Inferior parietal cortex (tissue), 1 donor: ENCODE measurements around the gene TLR5.
A peak's percentile ranks its signal among the peaks of the same experiment; 100 is the strongest.

Experiments
- DNase-seq: peaks from one replicate; pipeline ENCODE4 v3.0.0-alpha.2; 2016; ENCODE audit errors: extremely low spot score

TLR5 gene

DNA sequence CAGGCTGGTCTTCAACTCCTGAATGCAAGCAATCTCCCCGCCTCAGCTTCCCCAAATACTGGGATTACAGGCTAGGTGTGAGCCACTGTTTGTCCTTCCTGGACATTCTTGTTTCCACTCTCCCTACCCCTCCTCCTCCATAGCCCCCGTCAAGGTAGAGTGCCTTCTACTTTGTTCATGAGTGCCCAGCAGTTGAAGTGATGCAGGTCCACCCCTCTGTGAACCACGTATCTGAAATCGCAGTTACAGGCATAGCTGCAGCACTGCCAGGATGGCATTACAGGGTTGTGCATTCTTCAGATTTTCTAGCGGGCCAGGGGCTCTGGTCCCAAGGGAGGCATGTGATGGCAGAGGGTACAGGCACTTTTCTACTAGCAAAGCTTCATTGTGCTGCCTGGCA is 7.4 kb upstream of the TLR5 start:
- no peak for DNase-seq

DNA sequence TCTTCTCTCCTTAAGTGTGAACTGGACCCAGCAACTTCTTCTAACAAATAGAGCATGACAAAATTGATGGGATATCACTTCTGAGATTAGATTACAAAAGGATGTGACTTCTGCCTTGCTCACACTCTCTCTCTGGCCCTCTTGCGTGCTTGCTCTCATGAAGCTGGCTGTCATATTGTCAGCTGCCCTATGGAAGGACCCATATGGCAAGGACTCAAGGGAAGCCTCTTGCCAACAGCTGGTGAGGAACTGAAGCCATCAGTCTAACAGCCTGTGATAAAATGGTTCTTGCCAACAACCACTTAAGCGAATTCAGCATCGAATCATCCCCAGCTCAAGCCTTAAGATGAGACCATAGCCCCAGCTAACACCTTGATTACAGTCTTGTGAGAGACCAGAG is 4.8 kb upstream of the TLR5 start:
- no peak for DNase-seq

DNA sequence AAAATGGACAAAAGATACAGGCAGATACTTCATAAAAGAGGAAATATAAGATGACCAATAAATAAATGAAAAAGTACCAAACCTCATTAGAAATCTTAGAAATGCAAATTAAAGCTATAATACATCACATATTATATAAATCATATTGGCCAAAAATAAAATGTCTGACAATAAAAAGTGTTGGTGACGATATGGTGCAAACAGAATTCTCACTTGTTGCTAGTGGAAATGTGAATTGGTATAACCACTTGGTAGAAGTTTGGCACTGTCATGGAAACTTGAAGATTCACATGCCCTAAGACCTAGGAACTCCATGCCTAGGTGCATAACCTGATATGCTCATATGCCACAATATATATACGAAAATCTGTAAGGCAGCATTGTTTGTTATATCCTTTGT is 4.4 kb upstream of the TLR5 start:
- DNase-seq = no peak

DNA sequence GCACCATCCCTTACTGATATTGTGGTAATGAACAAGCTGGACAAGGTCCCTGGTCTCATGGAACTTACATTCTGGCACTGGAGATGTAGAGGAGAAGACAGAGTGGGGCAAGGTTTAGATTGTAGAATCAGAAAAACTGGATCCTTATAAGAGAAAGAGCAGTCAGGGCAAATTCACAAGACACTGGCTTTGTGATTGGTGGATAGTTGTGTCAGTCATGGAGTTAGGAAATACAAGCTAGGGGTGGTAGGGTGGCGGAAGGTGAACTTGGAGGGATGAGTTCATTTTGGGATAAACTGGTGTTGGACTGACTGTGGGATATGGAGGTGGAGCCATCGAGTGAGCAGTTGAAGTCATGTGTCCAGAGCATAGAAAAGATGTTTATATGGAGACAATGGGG is 3.7 kb upstream of the TLR5 start:
- DNase-seq = no peak

DNA sequence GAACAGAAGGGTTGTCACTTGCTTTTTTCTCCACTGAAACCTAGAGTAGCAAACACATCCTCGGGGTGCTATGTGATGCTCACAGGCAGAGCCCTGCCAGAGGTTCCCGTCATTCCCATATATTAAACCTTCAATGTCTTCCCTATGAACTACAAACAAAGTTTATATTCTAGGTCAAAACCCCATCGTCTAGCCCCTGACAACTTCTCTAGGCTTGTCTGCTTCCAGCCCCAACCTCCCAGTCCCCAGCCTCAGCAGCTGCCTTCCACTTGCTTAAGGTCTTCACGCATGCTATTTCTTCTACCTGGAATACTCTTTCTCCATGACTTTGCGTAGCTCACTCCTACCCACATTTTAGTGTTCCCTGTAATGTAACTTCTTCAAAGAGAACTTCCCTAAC is 1.9 kb upstream of the TLR5 start:
- DNase-seq = no peak

DNA sequence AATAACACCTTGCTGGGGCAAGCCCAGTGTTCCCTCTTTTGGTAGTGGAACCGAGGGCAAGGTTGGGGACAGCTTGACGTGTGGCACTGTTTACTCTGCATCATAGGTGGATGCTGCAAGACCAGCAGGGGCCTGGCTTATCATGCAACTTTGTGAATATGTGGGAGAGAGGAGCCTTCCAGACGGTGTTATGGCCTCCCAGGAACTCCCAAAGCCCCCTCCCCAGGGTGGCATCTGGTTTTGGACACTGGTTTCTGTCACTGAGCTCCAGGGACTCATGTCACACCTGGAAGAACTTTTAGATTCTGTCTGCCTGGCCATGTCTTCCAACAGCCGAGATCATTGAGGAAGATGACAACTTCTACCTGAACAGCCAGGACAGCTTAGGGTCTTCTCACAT is 1.4 kb upstream of the TLR5 start:
- no peak for DNase-seq

DNA sequence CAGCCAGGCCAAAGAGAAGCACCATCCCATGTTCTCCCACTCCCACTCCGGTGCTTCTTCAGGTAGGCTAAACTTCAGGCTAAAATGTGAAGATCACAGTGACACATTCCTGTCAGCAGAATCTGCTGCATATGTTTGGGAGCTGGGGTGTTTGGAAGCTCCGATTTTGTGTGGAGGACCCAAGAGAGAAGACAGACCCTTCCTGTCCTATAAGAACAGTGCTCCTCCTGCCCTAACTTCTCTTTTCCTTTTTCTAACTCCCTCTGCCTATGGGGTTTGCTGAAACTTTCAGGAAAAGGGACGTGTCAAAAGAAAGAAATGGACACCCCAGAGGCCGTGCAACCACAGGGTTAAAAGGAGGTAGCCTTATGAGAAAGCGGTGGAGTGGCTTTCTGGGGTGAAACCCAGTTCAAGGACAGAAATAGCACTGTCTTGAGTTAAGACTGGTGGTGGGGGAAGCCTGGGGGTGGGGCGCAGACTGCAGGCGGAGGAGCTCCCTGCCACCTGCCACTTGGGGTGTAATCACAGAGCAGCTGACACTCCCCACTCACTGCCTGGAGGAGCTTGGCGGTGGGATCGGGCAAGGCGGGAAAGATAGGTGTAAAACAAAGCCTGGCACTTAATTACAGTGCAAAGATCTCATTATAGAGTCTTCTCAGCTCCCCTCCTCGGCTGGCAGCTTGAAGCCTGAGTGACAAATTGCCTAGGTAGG is 645 bp upstream of the TLR5 start:
- DNase-seq = no peak

DNA sequence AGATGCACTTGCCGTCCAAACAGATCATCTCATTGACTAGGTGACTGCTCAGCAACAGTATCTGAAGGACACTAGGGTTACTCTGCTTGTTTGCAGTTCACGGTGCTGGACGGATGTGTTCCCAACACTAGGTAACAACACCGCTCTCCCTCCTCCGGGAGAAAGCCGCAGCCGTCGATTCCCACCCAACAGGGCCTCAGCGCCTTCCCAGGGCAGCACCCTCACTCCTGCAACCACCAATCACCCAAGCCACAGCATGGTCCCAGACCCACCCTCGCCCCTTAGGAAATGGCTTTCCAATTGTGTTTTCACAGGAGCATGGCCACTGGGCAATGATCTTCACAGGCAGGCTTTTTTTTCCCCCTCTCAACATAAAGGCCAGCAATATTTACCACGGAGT is 779 bp downstream of the TLR5 start:
- DNase-seq = no peak

DNA sequence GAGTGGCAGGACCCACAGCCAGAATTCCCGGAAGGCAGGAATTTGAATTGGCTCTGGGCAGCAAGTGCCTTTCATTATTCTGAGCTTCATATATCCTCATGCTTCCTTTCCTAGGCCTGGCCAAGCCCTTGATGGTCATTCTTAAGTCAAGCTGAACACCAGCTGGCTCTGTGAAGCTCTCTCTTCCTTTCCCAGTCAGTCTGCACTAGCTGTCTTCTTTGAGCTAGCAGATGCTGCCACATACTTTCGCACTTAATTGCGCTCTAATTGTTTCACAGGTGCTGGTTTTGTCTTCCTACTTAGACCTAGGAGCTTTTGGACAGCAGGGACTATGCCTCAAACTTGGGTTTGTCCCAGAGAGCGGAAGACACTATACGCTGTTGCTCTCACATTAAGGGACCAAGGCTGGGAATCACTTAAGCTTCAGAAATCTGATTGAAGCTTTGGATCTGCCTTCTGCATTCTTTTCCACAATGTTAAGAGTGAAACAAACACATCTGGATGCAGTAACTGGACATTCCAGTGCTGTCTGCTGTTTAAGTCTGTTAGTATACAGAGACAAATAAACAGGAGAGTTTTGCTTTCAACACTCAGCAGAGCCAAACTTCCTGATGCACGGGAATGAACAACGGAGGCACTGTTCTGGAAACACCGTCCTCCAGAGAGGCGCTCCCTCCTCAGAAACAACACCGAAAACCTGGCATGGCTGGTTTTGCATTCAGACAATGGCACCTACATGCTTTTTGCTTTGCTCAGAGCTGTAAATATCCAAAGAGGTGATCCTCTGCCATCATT is 2.2 kb downstream of the TLR5 start:
- no peak for DNase-seq

DNA sequence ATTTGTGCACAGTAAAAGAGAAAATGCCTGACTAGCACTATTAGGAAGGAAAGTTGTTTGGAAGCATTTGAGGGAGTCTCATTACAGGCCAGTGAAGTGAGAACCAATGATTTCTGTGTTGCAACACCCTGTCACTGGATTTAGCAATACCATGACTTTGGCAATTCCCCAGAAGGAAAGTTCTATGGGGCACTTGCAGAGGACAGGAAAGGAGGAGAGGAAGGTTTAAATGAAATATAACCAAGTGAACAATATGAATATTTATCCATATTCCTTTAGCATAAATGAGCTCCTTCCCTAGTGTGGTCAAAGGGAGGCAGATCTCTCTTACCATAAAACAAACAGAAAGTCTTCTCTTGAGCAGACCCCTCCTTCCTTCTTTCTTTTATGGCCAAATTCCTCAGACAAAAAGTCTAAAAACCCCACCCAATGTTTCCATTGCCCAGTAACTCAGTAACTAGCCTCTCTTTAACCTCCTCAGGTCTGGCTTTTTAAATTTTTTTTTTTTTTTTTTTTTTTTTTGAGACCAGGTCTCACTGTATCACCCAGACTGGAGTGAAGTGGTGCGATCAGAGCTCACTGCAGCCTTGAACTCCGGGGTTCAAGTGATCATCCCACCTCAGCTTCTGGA is 5.5 kb downstream of the TLR5 start:
- no peak for DNase-seq

DNA sequence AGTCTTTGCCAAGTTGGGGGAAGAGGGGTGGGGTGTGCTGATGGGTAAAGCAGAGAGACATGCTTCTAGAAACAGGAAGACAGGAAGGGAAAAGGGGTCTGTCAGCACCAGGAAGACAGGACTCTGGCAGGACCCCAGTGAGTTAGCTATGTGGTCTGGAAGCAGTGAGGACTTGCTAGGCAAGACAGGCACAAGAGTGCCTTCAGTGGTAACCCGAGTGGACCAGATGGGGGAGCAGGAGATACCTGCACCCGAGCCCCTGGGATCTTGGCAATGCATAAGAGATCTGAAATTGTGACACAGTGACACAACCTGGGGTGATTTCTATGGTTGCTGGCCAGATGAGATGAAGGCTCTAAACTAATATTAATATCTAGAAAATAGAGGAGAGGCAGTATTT is 7.0 kb downstream of the TLR5 start:
- DNase-seq = no peak

DNA sequence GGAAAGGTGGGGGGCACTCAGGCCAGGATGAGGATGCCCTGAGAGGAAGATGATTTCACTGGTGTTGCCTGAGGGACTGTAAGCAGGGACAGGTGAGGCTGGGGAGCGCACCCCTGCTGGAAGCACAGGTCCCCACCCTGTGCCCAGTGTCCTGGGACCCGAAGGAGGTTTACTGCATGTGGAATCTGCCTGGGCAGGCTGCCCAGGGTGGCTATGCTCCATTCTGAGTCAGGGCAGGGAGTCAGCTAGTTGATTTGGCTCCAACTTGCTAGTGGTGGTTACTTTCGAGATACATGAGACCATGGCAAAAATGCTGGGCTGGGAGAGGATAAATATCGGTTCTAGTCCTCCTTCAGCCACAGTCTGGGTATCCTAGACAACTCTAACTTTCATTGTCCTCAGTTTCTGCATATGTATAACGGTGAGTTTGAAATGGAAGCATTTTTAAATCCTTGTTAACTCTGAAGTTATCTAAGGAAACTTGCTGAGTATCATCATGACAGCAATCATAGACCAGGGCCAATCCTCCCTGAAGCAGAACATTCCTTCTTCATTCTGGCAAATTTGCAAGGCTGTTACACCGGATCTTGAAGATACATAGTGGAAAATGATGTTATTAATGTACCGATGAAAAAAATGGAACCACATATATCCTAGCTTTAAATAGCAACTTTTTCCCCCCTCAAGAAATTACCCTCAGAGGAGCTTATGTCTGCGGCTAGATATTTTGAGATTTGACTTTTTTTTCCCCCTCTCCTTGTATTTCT is 7.7 kb downstream of the TLR5 start:
- no peak for DNase-seq

DNA sequence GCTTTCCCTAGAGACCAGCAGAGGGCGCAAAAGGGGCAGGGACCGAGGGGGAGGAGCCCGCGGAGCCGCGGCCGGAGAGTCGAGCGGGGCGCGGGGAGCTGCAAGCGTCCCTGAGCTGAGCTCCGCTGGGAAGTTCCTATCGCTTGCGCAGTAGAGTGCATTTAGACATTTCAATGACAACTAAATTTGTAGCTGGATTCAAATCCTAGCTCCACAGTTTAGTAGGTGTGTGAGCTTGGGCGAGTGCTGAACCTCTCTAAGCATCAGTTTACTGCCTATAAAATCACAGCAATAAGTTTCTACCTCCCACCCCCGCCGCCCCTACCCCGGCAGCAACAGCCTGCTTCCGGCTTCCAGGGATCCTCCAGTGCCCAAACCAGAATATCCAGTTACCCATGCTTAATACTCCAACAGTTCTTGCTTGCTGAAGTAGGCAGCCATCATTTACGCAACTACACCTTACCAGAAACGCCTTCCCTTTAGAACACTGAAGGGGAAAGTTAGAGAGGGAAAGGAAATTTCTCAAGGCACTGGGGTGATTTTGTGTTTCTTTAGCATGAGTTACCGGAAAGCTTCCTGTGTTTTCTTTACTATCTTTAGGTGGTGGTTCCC is 9.1 kb downstream of the TLR5 start:
- peak; percentile 83 for DNase-seq

DNA sequence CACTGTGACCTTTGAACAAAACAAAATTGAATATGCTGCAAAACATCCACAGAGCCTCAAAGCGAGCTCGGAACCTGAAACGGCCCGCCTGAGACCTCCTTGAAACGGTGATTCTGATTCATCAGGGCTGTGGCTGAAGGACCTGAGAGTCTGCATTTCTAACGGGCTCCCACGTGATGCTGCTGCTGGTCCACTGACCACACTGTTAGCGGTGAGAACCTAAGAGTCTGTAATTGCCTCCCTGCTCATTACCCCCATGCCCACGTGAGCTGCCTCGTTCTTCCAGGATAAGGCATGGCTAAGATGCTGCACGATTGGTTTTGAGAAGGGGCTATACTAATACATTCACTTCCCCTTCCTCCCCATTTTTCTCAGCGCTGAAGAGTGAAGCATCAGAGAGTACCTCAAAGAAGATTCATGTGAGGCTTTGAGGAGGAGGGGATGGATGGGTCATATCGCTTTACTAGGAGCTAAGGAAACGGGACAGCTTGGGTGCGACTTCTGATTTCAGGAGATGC is 9.7 kb downstream of the TLR5 start:
- DNase-seq = no peak

DNA sequence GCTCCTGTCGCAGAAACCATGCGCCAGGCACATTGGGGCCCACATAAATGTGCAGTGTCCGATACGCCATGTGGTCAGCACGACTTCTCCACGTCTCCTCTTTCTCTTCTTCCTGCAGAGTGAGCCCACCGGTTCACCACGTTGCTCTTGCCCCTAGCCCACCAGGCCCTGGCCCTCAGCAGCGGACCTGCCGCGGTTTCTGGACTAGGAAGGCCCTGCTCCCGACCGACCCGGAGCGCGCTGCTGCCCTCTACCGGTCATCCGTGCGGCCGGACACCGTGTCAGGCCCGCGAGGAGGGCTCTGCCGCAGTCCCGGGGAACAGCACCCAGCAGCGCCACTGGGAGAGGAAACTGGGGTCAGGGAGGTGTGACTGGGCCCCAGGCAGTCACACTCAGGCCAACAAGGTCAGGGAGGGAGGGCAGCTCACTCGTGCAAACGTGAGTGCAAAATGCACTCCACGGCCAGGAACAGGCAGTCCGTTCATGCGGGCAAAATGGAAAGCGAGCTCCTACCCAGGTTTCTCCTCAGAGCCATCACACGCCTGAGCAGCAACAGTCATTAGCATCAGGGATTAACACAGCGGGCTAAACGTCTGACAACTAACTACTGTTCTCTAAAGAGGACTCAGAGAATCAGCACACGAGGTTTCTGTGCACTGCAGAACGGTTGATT is 13.7 kb downstream of the TLR5 start:
- DNase-seq = peak; percentile 57

DNA sequence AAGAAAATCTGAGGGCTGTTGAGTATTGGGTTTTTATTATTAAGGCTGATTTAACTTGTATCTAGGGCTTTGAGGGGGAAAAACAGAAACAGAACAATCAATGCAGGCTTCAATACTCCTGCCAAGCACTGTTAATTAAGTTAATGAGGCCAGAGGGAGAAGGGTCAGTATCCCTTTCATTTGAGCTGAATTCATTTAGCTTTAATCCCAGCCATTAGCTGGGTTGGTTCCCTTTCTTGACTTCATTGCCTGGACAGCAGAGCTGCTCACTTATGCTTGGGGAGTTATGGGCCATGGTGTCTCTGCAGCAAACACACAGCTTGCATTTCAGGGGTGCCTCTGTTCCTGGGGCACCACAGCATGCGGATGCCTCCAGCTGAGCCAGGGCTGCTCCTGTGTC is 16.3 kb downstream of the TLR5 start:
- no peak for DNase-seq

DNA sequence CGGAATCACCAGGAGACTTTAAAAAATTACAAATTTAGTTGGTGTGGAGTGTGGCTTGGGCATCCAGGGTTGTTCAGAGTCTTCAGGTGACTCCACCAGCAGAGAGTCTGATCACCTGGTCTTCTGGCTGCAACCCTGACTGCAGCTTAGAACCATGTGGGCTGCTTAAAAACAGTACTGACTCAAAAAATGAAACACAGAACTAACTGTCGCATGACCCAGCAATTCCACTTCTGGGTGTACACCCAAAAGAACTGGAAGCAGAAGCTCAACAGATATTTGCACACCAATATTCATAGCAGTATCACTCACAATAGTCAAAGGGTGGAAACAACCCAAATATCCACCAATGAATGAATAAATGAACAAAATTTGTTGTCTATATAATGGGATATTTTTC is 17.3 kb downstream of the TLR5 start:
- DNase-seq = no peak

DNA sequence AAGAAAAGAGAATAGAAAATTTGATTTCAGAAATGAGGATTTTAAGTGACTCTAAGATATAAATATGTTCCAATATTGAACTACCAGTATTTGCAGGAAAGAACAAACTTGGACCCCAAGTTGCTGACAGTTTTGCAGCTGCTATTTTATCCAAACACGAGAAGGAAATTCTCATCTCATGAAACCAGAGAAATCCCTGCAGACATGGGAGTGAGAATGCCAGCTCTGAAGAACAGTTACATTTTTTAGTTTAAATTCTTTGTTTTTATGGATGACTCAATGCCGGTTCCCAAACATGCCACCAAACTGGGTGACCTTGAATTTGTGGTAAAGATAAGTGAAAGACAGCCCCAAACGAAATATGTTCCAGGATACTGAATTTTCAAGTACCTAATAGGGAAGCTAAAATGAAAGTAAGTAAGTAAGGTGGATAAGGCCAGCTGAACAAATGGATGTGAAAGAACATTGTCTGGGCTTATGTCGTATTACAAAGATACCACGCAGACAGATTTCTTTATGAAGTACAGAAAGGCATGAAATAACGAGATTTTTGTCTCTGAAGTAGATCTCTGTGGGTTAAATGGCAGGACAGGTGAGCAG is 19.9 kb downstream of the TLR5 start:
- DNase-seq = no peak

DNA sequence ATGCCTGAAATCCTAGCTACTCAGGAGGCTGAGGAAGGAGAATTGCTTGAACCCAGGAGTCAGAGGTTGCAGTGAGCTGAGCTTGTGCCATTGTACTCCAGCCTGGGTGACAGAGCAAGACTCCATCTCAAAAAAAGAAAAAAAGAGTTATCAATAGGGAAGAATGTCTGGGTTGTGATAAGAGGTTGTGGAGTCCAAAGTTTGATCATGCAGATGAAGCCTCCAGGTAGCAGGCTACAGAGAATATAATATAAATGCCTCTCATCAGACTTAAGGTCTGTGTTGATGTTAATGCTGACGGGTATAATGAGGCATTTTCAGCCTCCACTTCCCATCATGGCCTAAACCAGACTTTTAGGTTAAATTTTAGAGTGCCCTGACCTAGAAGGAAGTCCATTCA is 24.6 kb downstream of the TLR5 start:
- DNase-seq = no peak

DNA sequence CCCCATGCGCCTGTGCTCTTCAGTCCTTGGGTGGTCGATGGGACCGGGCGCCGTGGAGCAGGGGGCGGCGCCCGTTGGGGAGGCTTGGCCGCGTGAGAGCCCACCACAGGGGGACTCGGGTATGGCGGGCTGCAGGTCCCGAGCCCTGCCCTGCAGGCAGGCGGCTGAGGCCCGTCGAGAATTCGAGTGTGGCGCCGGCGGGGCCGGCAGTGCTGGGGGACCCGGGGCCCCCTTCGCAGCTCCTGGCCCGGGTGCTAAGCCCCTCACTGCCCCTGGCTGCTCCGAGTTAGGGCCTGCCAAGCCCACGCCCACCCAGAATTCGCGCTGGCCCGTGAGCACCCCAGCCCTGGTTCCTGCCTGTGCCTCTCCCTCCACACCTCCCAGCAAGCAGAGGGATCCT is 26.1 kb downstream of the TLR5 start:
- DNase-seq = no peak

DNA sequence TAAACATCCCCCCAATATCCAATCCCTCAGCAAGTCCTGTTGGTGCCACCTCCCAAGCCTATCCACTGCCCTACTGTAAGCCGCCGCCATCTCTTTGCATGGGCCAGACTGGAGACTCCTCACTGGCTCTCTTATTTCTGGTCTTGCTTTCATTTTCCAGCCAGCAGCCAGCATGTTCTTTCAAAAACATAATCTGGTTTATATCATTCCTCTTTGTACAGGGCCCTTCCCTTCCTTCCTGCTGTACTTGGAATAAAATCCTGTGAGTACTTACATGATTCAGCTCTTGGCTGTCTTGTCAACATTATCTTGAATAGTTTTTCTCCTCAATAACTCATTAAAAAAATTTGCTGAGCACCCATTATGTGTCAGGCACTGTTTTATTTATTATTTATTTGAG is 28.2 kb downstream of the TLR5 start:
- no peak for DNase-seq
